Neutrophil (primary cell): ENCODE results near the gene TRAPPC12.
"Not testable (repeated sequence)": the region's sequence is repeated elsewhere in the genome, so short reads cannot be mapped to it uniquely, and the experiment has no call there.

Experiments
- H3K27ac ChIP-seq: fragments of 200-600 bp; sonication (generic); 2 replicates; pipeline ENCODE4 v1.5.1; 2016; ENCODE audit warnings: mild to moderate bottlenecking, moderate library complexity
- H3K27me3 ChIP-seq: fragments of 200-600 bp; sonication (generic); 2 replicates; pipeline ENCODE4 v1.6.0; 2016; ENCODE audit warnings: mild to moderate bottlenecking
- H3K36me3 ChIP-seq: fragments of 200-600 bp; sonication (generic); 2 replicates; pipeline ENCODE4 v1.5.1; 2017
- H3K4me1 ChIP-seq, 2 experiments: fragments of 200-600 bp in 1 of 2; sonication (generic) in 1 of 2; 1 replicate in 1 of 2; 2 replicates in 1 of 2; pipeline versions ENCODE4 v1.5.1 to v1.6.1; 2013 to 2016; ENCODE audit warnings: low read depth in 1 of 2, low read length in 1 of 2, mild to moderate bottlenecking in 1 of 2, moderate library complexity in 1 of 2; ENCODE audit not compliant: control insufficient read depth in 1 of 2, insufficient read depth in 1 of 2
- H3K4me3 ChIP-seq, 2 experiments: fragments of 200-600 bp in 1 of 2; sonication (generic) in 1 of 2; 1 replicate in 1 of 2; 2 replicates in 1 of 2; pipeline ENCODE4 v1.5.1; 2013 to 2016; ENCODE audit warnings: low read depth in 1 of 2, low read length in 1 of 2, mild to moderate bottlenecking in 1 of 2, moderate library complexity in 1 of 2
- H3K9me3 ChIP-seq: fragments of 200-600 bp; sonication (generic); 2 replicates; pipeline ENCODE4 v1.5.1; 2016
- TF ChIP-seq, protein P1 (sequence below): fragments of 200-600 bp; sonication (generic); IDR thresholded peaks from 2 replicates; pipeline ENCODE4 v1.5.1; 2016; ENCODE audit warnings: antibody characterized with exemption

TRAPPC12 gene

DNA sequence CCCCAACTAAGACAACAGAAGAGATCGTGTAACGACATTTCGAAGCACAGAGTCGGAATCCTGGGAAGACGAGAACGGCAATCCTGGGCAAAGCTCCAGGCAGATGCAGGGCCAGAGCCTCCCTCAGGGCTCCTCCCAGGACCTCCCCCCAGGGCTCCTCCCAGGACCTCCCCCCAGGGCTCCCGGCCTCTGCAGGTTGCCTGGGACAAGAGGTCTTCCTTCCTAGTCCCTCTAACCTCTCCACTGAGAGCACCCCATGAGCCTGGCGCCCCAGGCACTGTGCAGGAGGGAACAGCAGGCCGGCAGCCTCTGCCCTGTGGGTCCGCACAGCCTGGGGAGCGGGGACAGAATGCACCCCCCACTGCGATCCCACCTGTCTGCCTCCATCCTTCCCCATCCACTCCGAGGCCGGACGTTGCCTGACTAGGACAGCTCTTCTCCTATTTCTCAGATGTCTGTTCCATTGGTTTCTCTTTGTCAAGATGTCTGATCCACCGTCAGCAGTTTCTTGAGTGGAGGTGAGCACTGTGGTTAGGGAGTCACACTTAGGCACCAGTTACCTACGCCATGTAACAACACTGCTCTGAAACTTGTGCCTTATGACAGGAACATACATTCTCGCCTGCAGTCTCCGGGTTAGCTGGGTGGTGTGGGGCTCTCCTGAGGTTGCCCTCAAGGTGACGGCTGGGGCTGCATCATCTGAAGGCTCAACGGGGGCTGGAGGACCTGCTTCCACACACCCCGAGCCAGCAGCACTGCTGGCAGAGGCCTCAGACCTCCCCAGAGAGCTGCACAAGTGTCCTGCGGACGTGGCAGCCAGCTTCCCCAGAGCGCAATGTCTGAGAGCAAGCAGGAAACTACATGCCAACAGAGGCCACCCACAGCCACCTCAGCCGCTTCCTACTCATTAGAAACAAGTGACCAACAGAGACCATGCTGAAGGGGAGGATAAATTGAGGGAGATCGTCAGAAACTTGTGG, 111.0 kb downstream of the TRAPPC12 start:
- no peaks in the 10 kb centered on the region for H3K4me1 ChIP-seq
- peaks cover 15% of the 10 kb centered on the region for H3K36me3 ChIP-seq
- H3K9me3 ChIP-seq, result no peaks in the 10 kb centered on the region
- TF ChIP-seq, protein P1, sequence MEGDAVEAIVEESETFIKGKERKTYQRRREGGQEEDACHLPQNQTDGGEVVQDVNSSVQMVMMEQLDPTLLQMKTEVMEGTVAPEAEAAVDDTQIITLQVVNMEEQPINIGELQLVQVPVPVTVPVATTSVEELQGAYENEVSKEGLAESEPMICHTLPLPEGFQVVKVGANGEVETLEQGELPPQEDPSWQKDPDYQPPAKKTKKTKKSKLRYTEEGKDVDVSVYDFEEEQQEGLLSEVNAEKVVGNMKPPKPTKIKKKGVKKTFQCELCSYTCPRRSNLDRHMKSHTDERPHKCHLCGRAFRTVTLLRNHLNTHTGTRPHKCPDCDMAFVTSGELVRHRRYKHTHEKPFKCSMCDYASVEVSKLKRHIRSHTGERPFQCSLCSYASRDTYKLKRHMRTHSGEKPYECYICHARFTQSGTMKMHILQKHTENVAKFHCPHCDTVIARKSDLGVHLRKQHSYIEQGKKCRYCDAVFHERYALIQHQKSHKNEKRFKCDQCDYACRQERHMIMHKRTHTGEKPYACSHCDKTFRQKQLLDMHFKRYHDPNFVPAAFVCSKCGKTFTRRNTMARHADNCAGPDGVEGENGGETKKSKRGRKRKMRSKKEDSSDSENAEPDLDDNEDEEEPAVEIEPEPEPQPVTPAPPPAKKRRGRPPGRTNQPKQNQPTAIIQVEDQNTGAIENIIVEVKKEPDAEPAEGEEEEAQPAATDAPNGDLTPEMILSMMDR, result no peak
- H3K27ac ChIP-seq, result no peak overlapping the region
- H3K27me3 ChIP-seq, result no peaks in the 10 kb centered on the region
- H3K4me3 ChIP-seq, result no peak overlapping the region

DNA sequence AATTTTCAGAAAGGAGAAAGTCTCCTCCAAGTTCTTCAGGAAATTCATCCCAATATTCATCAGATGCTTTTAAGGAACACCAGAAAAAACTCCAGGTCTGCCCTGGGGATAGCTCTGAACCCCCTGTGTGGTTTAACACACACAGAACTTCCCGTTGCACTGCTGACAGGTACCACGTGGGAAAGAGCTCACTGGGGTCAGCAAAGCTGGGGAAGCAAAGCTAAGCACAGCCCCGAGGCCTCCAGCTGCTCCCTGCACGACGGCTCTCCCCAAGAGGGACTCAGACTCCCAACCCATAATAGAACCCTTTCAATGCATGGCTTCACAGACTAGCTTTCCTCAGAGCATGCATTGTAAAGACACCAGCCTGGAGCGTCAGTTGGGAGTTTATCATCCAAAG, 111.8 kb downstream of the TRAPPC12 start:
- TF ChIP-seq, protein P1, result no peak
- H3K27me3 ChIP-seq, result no peaks in the 10 kb centered on the region

DNA sequence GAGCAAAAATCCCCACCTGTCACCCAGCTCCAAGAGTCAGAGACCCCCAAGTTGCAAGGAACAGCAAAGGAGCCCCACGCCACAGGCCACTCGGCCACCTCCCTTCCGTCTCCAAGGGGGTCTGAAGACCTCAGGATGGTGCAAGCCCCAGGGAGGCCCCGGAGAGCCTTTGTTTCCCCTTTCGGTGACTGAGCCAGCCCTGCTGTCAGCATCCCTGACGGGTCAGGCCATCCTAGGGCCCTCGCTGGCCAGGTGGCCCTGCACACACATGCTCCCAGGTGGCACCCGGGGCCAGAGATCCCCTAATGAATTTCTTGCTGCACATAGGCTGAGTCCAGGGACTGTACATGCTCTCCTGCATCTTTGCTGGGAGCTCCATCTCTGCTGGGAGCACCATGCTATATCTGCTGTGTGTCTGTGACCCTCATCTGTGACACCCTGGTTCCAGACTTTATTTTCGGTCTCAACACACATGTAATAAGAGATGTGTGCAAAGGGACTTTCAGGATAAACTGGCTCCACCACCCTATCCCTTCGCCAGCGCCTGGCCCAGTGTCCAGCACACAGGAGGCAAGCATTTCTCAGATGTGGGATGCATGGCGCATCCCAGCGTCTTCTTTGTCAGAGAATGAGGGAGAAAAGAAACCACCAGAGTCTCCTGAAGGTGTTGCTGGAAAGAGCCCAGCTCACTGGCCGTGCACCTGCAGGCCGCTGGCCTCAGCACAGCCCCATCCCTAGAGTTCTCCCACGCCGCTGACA, 112.4 kb downstream of the TRAPPC12 start:
- Histone ChIP-seq H3K27me3 (no peaks in the 10 kb centered on the region), H3K9me3 (no peaks in the 10 kb centered on the region), H3K36me3 (peaks cover 20% of the 10 kb centered on the region), H3K27ac (no peak overlapping the region), H3K4me3 (no peak overlapping the region), H3K4me1 (no peaks in the 10 kb centered on the region)
- TF ChIP-seq, protein P1, result no peak

More for the DNA sequence above, 111.8 kb downstream of the TRAPPC12 start:
- Histone ChIP-seq H3K9me3 (no peaks in the 10 kb centered on the region), H3K27ac (no peak overlapping the region), H3K4me1 (no peaks in the 10 kb centered on the region), H3K4me3 (no peak overlapping the region), H3K36me3 (peaks cover 16% of the 10 kb centered on the region)

DNA sequence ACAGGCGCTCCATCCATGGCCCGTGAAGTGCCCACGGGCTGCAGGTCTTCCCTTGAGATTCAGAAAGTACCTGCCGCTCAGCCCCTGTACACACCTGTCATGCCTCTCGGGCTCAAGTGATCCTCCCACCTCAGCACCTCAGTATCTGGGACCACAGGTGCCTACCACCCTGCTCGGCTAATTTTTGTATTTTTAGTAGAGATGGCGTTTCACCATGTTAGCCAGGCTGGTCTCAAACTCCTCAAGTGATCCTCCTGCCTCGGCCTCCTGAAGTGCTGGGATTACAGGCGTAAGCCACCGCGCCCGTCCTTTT, 112.9 kb downstream of the TRAPPC12 start:
- H3K4me1 ChIP-seq, H3K27ac ChIP-seq, H3K4me3 ChIP-seq, H3K9me3 ChIP-seq, H3K27me3 ChIP-seq: not testable (repeated sequence)
- peaks cover 26% of the 10 kb centered on the region for H3K36me3 ChIP-seq

DNA sequence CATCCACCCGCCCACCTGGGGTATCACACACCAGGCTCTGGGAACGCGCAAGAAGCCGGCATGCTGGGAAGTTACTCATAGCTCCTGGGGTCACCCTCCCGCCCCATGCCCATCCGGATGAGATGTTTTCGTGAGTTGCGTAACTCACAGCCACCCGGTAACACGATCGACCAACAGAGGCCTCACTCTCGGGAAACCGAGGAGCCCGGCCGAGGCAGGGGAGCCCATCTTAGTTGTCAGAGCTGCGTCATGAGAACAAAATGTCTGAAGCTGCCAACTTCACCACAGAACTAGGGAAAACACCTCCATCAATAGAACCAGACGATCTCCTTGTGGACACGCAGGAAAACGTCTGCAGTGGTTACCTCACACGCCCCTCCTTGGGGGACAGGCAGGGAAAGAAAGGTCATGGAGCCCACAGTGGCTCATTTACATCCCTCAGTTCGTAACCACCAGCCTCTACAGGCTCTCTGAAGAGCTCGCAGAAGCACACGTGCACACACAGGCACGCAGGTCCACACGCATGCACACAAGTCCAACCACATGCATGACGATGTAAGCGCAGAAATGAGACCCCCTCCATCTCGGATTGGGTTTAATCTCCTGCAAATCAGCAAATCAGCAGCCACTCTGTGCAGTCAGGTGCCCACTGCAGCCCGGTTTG, 113.6 kb downstream of the TRAPPC12 start:
- Histone ChIP-seq H3K4me3 (no peak overlapping the region), H3K36me3 (peaks cover 32% of the 10 kb centered on the region), H3K4me1 (no peaks in the 10 kb centered on the region), H3K9me3 (no peaks in the 10 kb centered on the region), H3K27me3 (no peaks in the 10 kb centered on the region), H3K27ac (no peak overlapping the region)
- TF ChIP-seq, protein P1, result no peak
